ENCODE results near the gene GNLY. TPM values are rescaled to one million over a fixed set of nuclear protein-coding genes. Genes with fewer than 3 reads are reported as not detected.

GNLY gene
- total and polyA plus RNA-seq, 2 of the 13 experiments (the other 11 are each of a cell fraction or from before 2014, with no cell fraction given) = not detected

GRCh38 chr2:85673716-85674375 lies 20.3 kb upstream of the GNLY start (continued):
- TF ChIP-seq MLXIP (CRISPR knock-in tag; IDR thresholded peaks at IDR 0.05; ENCODE audit: borderline replicate concordance) = no peak
- TF ChIP-seq E2F2 (CRISPR knock-in tag; IDR thresholded peaks at IDR 0.05; ENCODE audit: borderline replicate concordance) = no peak
- TF ChIP-seq FLYWCH1 (CRISPR knock-in tag; IDR thresholded peaks at IDR 0.05) = no peak

GRCh38 chr2:85674417-85674816 lies 19.7 kb upstream of the GNLY start:
- no peaks in the 10 kb centered on the region for H3K79me2 ChIP-seq (ENCODE audit: insufficient read depth, low read length)
- ChIA-PET POLR2A (no interaction called here), CTCF (ENCODE audit: low intra/inter-chr PET ratio, low total read pairs) (no interaction called here)
- in situ Hi-C loops (cut with HindIII; ENCODE audit: extremely low pct_ligation_motif_present, low pct_unique_long_range_greater_than_20kb) (no loop called here), intact Hi-C loops (cut with micrococcal nuclease; ENCODE audit: unreplicated experiment) (no loop called here)
- H3K27ac ChIP-seq (ENCODE audit: extremely low read length, insufficient read depth, low read length) = no peak overlapping the region
- H3K27me3 ChIP-seq (ENCODE audit: control insufficient read depth in 1 of 2, insufficient read depth in 2 of 2, low read length in 2 of 2) = peaks cover 1 to 39% of the 10 kb centered on the region in 2 experiments; a peak in 2 of 5 replicates
- ATAC-seq = no peak
- DNase-seq (ENCODE audit: low spot score) = no peak
- BruUV-seq (replicated peaks) = no TSS peak
- WGBS (ENCODE audit: low lambda C conversion rate) = 23% methylated on average over 2 of the region's 2 CpGs
- H4K20me1 ChIP-seq (ENCODE audit: insufficient read depth, low read length) = peaks cover 2% of the 10 kb centered on the region; the same call in 1 of the 2 replicates
- H3K9me3 ChIP-seq (ENCODE audit: low read length) = no peaks in the 10 kb centered on the region
- peaks cover 7% of the 10 kb centered on the region; the same call in 1 of the 2 replicates for H3K4me1 ChIP-seq (ENCODE audit: insufficient read depth, low read length)
- no peak for FAIRE-seq
- H3K4me3 ChIP-seq (replicated peaks in 1 of 3; ENCODE audit: insufficient read depth in 1 of 3, low read depth in 2 of 3, low read length in 3 of 3) = no peak overlapping the region
- H3K4me2 ChIP-seq (ENCODE audit: low read depth, low read length) = no peak overlapping the region
- no peak overlapping the region for H2AFZ ChIP-seq (ENCODE audit: low read length)
- no peak overlapping the region for H3K9ac ChIP-seq (ENCODE audit: insufficient read depth, low read depth, low read length)
- H3K36me3 ChIP-seq (replicated peaks in 1 of 2; ENCODE audit: control insufficient read depth in 1 of 2, insufficient read depth in 2 of 2, low read length in 2 of 2) = no peaks in the 10 kb centered on the region
- no peak for TF ChIP-seq ZNF468 (CRISPR knock-in tag; IDR thresholded peaks at IDR 0.05)
- no peak for TF ChIP-seq ZNF749 (CRISPR knock-in tag; IDR thresholded peaks at IDR 0.05; ENCODE audit: borderline replicate concordance)
- no peak for TF ChIP-seq CSRNP2 (CRISPR knock-in tag; conservative IDR thresholded peaks at IDR 0.05; ENCODE audit: low read depth)
- TF ChIP-seq ZNF343 (CRISPR knock-in tag; IDR thresholded peaks at IDR 0.05) = no peak
- no peak for TF ChIP-seq FLYWCH1 (CRISPR knock-in tag; IDR thresholded peaks at IDR 0.05)
- TF ChIP-seq NFATC3 (CRISPR knock-in tag; IDR thresholded peaks at IDR 0.05) = no peak
- TF ChIP-seq TP53 (CRISPR knock-in tag; conservative IDR thresholded peaks at IDR 0.05) = no peak
- TF ChIP-seq MLXIP (CRISPR knock-in tag; IDR thresholded peaks at IDR 0.05; ENCODE audit: borderline replicate concordance) = no peak
- no peak for TF ChIP-seq ZNF639 (CRISPR knock-in tag; conservative IDR thresholded peaks at IDR 0.05)
- no peak for TF ChIP-seq ZNF616 (CRISPR knock-in tag; IDR thresholded peaks at IDR 0.05; ENCODE audit: low read depth)
